Measurements from ENCODE around the gene NXPE1.
"Not testable (repeated sequence)": the region's sequence is repeated elsewhere in the genome, so short reads cannot be mapped to it uniquely, and the experiment has no call there.

The NXPE1 gene

GRCh38 chr11:114559425-114560310 is at the start of gene NXPE1:
Gene NXPE1, minus strand, starts transcription at chr11:114559881. Its CDS starts 8,680 bp downstream, at chr11:114551201.
- DNase-seq (ENCODE audit: low read depth), result no peak

GRCh38 chr11:114609429-114609828 is 49.7 kb upstream of the NXPE1 start:
- DNase-seq (ENCODE audit: low read depth), result no peak

- not testable (repeated sequence) for DNase-seq (ENCODE audit: low read depth)
These were observed 48.9 kb upstream of the NXPE1 start for GRCh38 chr11:114608605-114609004.

GRCh38 chr11:114607753-114608459 is 48.2 kb upstream of the NXPE1 start:
- DNase-seq (ENCODE audit: low read depth), result no peak

- not testable (repeated sequence) for DNase-seq (ENCODE audit: low read depth)
These were observed 47.1 kb upstream of the NXPE1 start for GRCh38 chr11:114606802-114607075.

GRCh38 chr11:114606003-114606801 is 46.5 kb upstream of the NXPE1 start:
- DNase-seq (ENCODE audit: low read depth), result no peak

- no peak for DNase-seq (ENCODE audit: low read depth)
These were observed 45.7 kb upstream of the NXPE1 start for GRCh38 chr11:114605370-114605769.

- no peak for DNase-seq (ENCODE audit: low read depth)
These were observed 45.2 kb upstream of the NXPE1 start for GRCh38 chr11:114604886-114605285.

- DNase-seq (ENCODE audit: low read depth), result no peak
These were observed 44.6 kb upstream of the NXPE1 start for GRCh38 chr11:114604179-114604813.

GRCh38 chr11:114603151-114603550 is 43.5 kb upstream of the NXPE1 start:
- not testable (repeated sequence) for DNase-seq (ENCODE audit: low read depth)

- DNase-seq (ENCODE audit: low read depth), result no peak
These were observed 38.8 kb upstream of the NXPE1 start for GRCh38 chr11:114598461-114598860.

- DNase-seq (ENCODE audit: low read depth), result no peak
These were observed 36.7 kb upstream of the NXPE1 start for GRCh38 chr11:114596175-114596919.

- DNase-seq (ENCODE audit: low read depth), result no peak
These were observed 35.9 kb upstream of the NXPE1 start, which contains the start of gene NXPE4 for GRCh38 chr11:114595571-114595970. Gene NXPE4, minus strand, starts transcription at chr11:114595786. Its CDS starts 1,027 bp downstream, at chr11:114594759.

GRCh38 chr11:114594703-114595102 is 35.0 kb upstream of the NXPE1 start:
- DNase-seq (ENCODE audit: low read depth), result no peak

GRCh38 chr11:114587398-114587953 is 27.8 kb upstream of the NXPE1 start:
- DNase-seq (ENCODE audit: low read depth), result no peak

- DNase-seq (ENCODE audit: low read depth), result no peak
These were observed 27.1 kb upstream of the NXPE1 start for GRCh38 chr11:114586797-114587196.

GRCh38 chr11:114571712-114572111 is 12.0 kb upstream of the NXPE1 start:
- no peak for DNase-seq (ENCODE audit: low read depth)

GRCh38 chr11:114569801-114570200 is 10.1 kb upstream of the NXPE1 start:
- no peak for DNase-seq (ENCODE audit: low read depth)

- no peak for DNase-seq (ENCODE audit: low read depth)
These were observed 6.6 kb upstream of the NXPE1 start for GRCh38 chr11:114566276-114566675.

GRCh38 chr11:114564831-114565230 is 5.2 kb upstream of the NXPE1 start:
- DNase-seq (ENCODE audit: low read depth), result no peak

- DNase-seq (ENCODE audit: low read depth), result no peak
These were observed 3.4 kb upstream of the NXPE1 start for GRCh38 chr11:114563077-114563476.
